GM21423 (cell line): ENCODE measurements around the gene ANGEL1.

ENCODE experiments used
- ATAC-seq: cut with Tn5 transposase; IDR thresholded peaks from one replicate; pipeline ENCODE4 v1.9.1; 2021; ENCODE audit warnings: mild to moderate bottlenecking, moderate library complexity; ENCODE audit not compliant: unreplicated experiment

Gene ANGEL1

GRCh38 chr14:76826122-76826521 lies 13.4 kb upstream of the ANGEL1 start, which contains the start of gene LRRC74A:
Gene LRRC74A (plus strand): TSS chr14:76826408. CDS start chr14:76826698, 290 bp downstream.
- ATAC-seq = no peak

- no peak for ATAC-seq
Observed at GRCh38 chr14:76820700-76821099, 8.0 kb upstream of the ANGEL1 start.

GRCh38 chr14:76814726-76815645 lies 2.3 kb upstream of the ANGEL1 start:
- ATAC-seq = no peak

GRCh38 chr14:76812093-76812421 lies 625 bp downstream of the ANGEL1 start:
- ATAC-seq = peak; percentile 10

GRCh38 chr14:76811561-76811960 lies 1.1 kb downstream of the ANGEL1 start:
- no peak for ATAC-seq

- ATAC-seq = peak; percentile 27
Observed at GRCh38 chr14:76810953-76811400, 1.7 kb downstream of the ANGEL1 start.

GRCh38 chr14:76810525-76810924 lies 2.2 kb downstream of the ANGEL1 start:
- no peak for ATAC-seq

GRCh38 chr14:76808990-76809389 lies 3.7 kb downstream of the ANGEL1 start:
- ATAC-seq = no peak

- no peak for ATAC-seq
Observed at GRCh38 chr14:76808011-76808410, 4.7 kb downstream of the ANGEL1 start.

- no peak for ATAC-seq
Observed at GRCh38 chr14:76806446-76806845, 6.2 kb downstream of the ANGEL1 start.

- ATAC-seq = no peak
Observed at GRCh38 chr14:76793956-76794355, 18.7 kb downstream of the ANGEL1 start.

- no peak for ATAC-seq
Observed at GRCh38 chr14:76793324-76793723, 19.4 kb downstream of the ANGEL1 start.

- no peak for ATAC-seq
Observed at GRCh38 chr14:76792422-76792821, 20.3 kb downstream of the ANGEL1 start.

GRCh38 chr14:76786601-76787000 lies 26.1 kb downstream of the ANGEL1 start:
- ATAC-seq = no peak

GRCh38 chr14:76784881-76785280 lies 27.8 kb downstream of the ANGEL1 start:
- peak; percentile 68 for ATAC-seq

GRCh38 chr14:76784266-76784874 lies 28.3 kb downstream of the ANGEL1 start:
- no peak for ATAC-seq

GRCh38 chr14:76782885-76783566 lies 29.7 kb downstream of the ANGEL1 start:
- no peak for ATAC-seq

- ATAC-seq = no peak
Observed at GRCh38 chr14:76782115-76782884, 30.4 kb downstream of the ANGEL1 start.

GRCh38 chr14:76781648-76782051 lies 31.0 kb downstream of the ANGEL1 start:
- no peak for ATAC-seq

GRCh38 chr14:76780875-76781647 lies 31.6 kb downstream of the ANGEL1 start:
- no peak for ATAC-seq
